Measurements from ENCODE around the gene RBBP5. TPM values are rescaled to one million over a fixed set of nuclear protein-coding genes. Genes with fewer than 3 reads are reported as not detected.

RBBP5 gene
- total RNA-seq, 1 donor from 2014 or later: 20.6 TPM

- DNase-seq: no peak
- TF ChIP-seq CTCF (IDR thresholded peaks at IDR 0.05; ENCODE audit: partially characterized antibody, unreplicated experiment): no peak
- Mint-ChIP-seq H3K9me3 (ENCODE audit: unreplicated experiment) (peaks cover 9% of the 10 kb centered on the region), H3K4me1 (ENCODE audit: low read depth, unreplicated experiment) (peaks cover 2% of the 10 kb centered on the region), H3K36me3 (ENCODE audit: unreplicated experiment) (peaks cover 30% of the 10 kb centered on the region), H3K27me3 (ENCODE audit: unreplicated experiment) (no peaks in the 10 kb centered on the region), H3K27ac (ENCODE audit: unreplicated experiment) (no peak overlapping the region), H3K4me3 (ENCODE audit: unreplicated experiment) (no peak overlapping the region)
Observed at GRCh38 chr1:205152505-205152904, 30.7 kb upstream of the RBBP5 start.

GRCh38 chr1:205150651-205151428 lies 29.1 kb upstream of the RBBP5 start:
- H3K36me3 Mint-ChIP-seq (ENCODE audit: unreplicated experiment): peaks cover 14% of the 10 kb centered on the region
- no peak for TF ChIP-seq CTCF (IDR thresholded peaks at IDR 0.05; ENCODE audit: partially characterized antibody, unreplicated experiment)
- DNase-seq: no peak
- no peak overlapping the region for H3K4me3 Mint-ChIP-seq (ENCODE audit: unreplicated experiment)
- peaks cover 2% of the 10 kb centered on the region for H3K4me1 Mint-ChIP-seq (ENCODE audit: low read depth, unreplicated experiment)
- no peaks in the 10 kb centered on the region for H3K27me3 Mint-ChIP-seq (ENCODE audit: unreplicated experiment)
- H3K27ac Mint-ChIP-seq (ENCODE audit: unreplicated experiment): no peak overlapping the region
- peaks cover 6% of the 10 kb centered on the region for H3K9me3 Mint-ChIP-seq (ENCODE audit: unreplicated experiment)

- DNase-seq: no peak
- Mint-ChIP-seq H3K4me3 (ENCODE audit: unreplicated experiment) (no peak overlapping the region), H3K36me3 (ENCODE audit: unreplicated experiment) (no peaks in the 10 kb centered on the region), H3K9me3 (ENCODE audit: unreplicated experiment) (no peaks in the 10 kb centered on the region), H3K27ac (ENCODE audit: unreplicated experiment) (no peak overlapping the region), H3K4me1 (ENCODE audit: low read depth, unreplicated experiment) (peaks cover 2% of the 10 kb centered on the region), H3K27me3 (ENCODE audit: unreplicated experiment) (no peaks in the 10 kb centered on the region)
- no peak for TF ChIP-seq CTCF (IDR thresholded peaks at IDR 0.05; ENCODE audit: partially characterized antibody, unreplicated experiment)
Observed at GRCh38 chr1:205147191-205147835, 25.5 kb upstream of the RBBP5 start.

- H3K4me1 Mint-ChIP-seq (ENCODE audit: low read depth, unreplicated experiment): peaks cover 6% of the 10 kb centered on the region
- TF ChIP-seq CTCF (IDR thresholded peaks at IDR 0.05; ENCODE audit: partially characterized antibody, unreplicated experiment): no peak
- H3K36me3 Mint-ChIP-seq (ENCODE audit: unreplicated experiment): no peaks in the 10 kb centered on the region
- no peak overlapping the region for H3K27ac Mint-ChIP-seq (ENCODE audit: unreplicated experiment)
- no peak for DNase-seq
- no peak overlapping the region for H3K4me3 Mint-ChIP-seq (ENCODE audit: unreplicated experiment)
- H3K9me3 Mint-ChIP-seq (ENCODE audit: unreplicated experiment): no peaks in the 10 kb centered on the region
- no peaks in the 10 kb centered on the region for H3K27me3 Mint-ChIP-seq (ENCODE audit: unreplicated experiment)
Observed at GRCh38 chr1:205144751-205145150, 23.0 kb upstream of the RBBP5 start.
